K562 (cell line): ENCODE measurements around the gene SMIM41. TPM values are rescaled to one million over a fixed set of nuclear protein-coding genes. Genes with fewer than 3 reads are reported as not detected.

Source experiments
- CXXC5 ChIP-seq: fragments of 250-450 bp; sonication (Bioruptor Pico); IDR thresholded peaks from 2 replicates; pipeline ENCODE4 v1.8.0; 2022; ENCODE audit warnings: inconsistent platforms, mild to moderate bottlenecking, moderate library complexity
- MEF2A ChIP-seq: IDR thresholded peaks from 2 replicates; pipeline ENCODE4 v1.6.1; 2011; ENCODE audit warnings: low read depth, mild to moderate bottlenecking, low read length, moderate library complexity; ENCODE audit not compliant: control insufficient read depth
- MTA3 ChIP-seq: fragments of 450-650 bp; formaldehyde crosslinking; IDR thresholded peaks from 2 replicates; pipeline ENCODE4 v1.6.1; 2017; ENCODE audit warnings: mild to moderate bottlenecking, borderline replicate concordance
- NFIC ChIP-seq: fragments of 450-650 bp; IDR thresholded peaks from 2 replicates; pipeline ENCODE4 v1.6.1; 2017; ENCODE audit warnings: mild to moderate bottlenecking, inconsistent platforms
- NR4A1 ChIP-seq, 2 experiments: fragments of 250-450 bp in 1 of 2; fragments of 450-650 bp in 1 of 2; sonication (Bioruptor Pico) in 1 of 2; IDR thresholded peaks; 2 replicates each; pipeline versions ENCODE4 v1.4.0 to v1.6.1; 2016 to 2020; ENCODE audit warnings: mild to moderate bottlenecking in 2 of 2, missing compliant biosample characterization in 1 of 2, missing genetic modification characterization in 1 of 2, moderate library complexity in 1 of 2
- PCBP1 ChIP-seq: fragments of 200-400 bp; formaldehyde crosslinking; IDR thresholded peaks from 2 replicates; pipeline ENCODE4 v1.6.1; 2018; ENCODE audit warnings: mild to moderate bottlenecking, low read depth, low read length; ENCODE audit not compliant: poor library complexity, severe bottlenecking
- PRPF4 ChIP-seq: fragments of 200-400 bp; formaldehyde crosslinking; IDR thresholded peaks from one replicate; pipeline ENCODE4 v1.6.1; 2017; ENCODE audit warnings: low read length, low read depth, mild to moderate bottlenecking; ENCODE audit not compliant: insufficient read depth, poor library complexity, severe bottlenecking
- STAG1 ChIP-seq: sonication (generic); formaldehyde crosslinking; IDR thresholded peaks from 2 replicates; pipeline ENCODE4 v1.5.0; 2020; ENCODE audit warnings: missing genetic modification reagents, borderline replicate concordance
- polyA plus RNA-seq, 8 experiments: library from polyadenylated mRNA; depleted of rRNA in 4 of 8; stranded (reverse) in 5 of 8; unstranded in 3 of 8; fragments of >200 nt; fragmentation: Nextera tagmentation in 2 of 8; fragmentation: Illumina TruSeq in 1 of 8; extraction: Ambion mirVana in 2 of 8; extraction: Trizol in 1 of 8; gene quantifications; 2 replicates each; pipeline versions ENCODE4 v1.2.1 to v1.2.3, GENCODE V29; 2011 to 2014; ENCODE audit warnings: inconsistent platforms in 1 of 8, missing spikeins in 1 of 8
- total RNA-seq, 7 experiments: library from RNA; depleted of rRNA in 6 of 7; stranded (reverse); fragments of >200 nt in 6 of 7; fragmentation: Illumina TruSeq in 2 of 7; extraction: Trizol in 2 of 7; gene quantifications; 2 replicates each; pipeline versions ENCODE4 v1.2.1 to v1.2.3, GENCODE V29; 2011 to 2021; ENCODE audit warnings: low replicate concordance in 1 of 7
- TF ChIP-seq, protein P1 (sequence below): fragments of 200-800 bp; sonication (Bioruptor generic); IDR thresholded peaks from 2 replicates; pipeline ENCODE4 v1.6.1; 2017; ENCODE audit warnings: missing genetic modification characterization, missing compliant biosample characterization
- TF ChIP-seq, protein P2 (sequence below): fragments of 200-800 bp; sonication (Bioruptor generic); IDR thresholded peaks from 2 replicates; pipeline ENCODE4 v1.6.1; 2017; ENCODE audit warnings: missing genetic modification characterization, missing compliant biosample characterization
- TF ChIP-seq, protein P3 (sequence below), 3 experiments: fragments of 200-800 bp in 1 of 3; sonication (Bioruptor generic) in 1 of 3; sonication (generic) in 1 of 3; formaldehyde crosslinking in 1 of 3; IDR thresholded peaks; 2 replicates each; pipeline versions ENCODE4 v1.6.1 to v1.8.0; 2016 to 2022; ENCODE audit warnings: mild to moderate bottlenecking in 2 of 3, missing compliant biosample characterization in 2 of 3, missing genetic modification characterization in 2 of 3, missing genetic modification reagents in 1 of 3
- TF ChIP-seq, protein P4 (sequence below), 2 experiments: fragments of 450-650 bp; formaldehyde crosslinking in 1 of 2; IDR thresholded peaks; 2 replicates each; pipeline versions ENCODE4 v1.4.0 to v1.6.1; 2014 to 2020; ENCODE audit warnings: mild to moderate bottlenecking in 2 of 2, borderline replicate concordance in 1 of 2, low read depth in 1 of 2

Gene SMIM41
- total and polyA plus RNA-seq, 9 of the 15 experiments (the other 6 are each of a cell fraction or from before 2014, with no cell fraction given), result not detected

DNA sequence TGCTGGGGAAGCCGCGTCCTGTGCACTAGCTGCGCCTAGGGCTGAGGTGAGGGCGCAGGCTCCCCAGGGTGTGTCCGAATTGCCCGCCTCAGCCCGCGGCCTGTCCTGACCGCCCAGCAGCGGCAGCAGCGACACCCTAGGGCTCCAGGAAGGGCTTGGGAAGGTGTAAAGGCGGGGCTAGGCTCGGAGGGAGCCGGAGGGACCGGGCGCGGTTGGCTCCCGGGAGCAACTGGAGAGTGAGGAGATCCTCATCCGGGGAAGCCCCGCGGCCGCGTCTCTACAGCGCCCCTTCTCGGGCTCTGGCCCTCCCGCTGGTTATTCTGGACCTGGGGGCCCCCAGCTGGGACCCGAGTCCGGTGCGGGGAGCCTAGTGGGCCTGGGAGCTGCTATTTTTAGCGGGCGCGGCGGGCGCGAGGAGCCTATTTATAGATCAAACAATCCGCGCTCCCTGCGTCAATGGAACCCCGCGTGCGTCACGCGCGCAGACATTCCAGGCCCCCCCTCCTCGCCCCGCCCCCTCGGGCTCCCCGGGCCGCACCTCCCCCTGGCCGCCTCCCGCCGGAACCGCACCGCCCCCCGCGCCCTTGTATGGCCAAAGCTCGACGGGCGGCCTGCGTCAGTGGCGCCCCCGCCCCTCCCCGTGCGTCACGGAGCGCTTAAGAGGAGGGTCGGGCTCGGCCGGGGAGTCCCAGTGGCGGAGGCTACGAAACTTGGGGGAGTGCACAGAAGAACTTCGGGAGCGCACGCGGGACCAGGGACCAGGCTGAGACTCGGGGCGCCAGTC is 28.6 kb upstream of the SMIM41 start, which contains the start of gene NR4A1 (continued):
- TF ChIP-seq, protein P1, sequence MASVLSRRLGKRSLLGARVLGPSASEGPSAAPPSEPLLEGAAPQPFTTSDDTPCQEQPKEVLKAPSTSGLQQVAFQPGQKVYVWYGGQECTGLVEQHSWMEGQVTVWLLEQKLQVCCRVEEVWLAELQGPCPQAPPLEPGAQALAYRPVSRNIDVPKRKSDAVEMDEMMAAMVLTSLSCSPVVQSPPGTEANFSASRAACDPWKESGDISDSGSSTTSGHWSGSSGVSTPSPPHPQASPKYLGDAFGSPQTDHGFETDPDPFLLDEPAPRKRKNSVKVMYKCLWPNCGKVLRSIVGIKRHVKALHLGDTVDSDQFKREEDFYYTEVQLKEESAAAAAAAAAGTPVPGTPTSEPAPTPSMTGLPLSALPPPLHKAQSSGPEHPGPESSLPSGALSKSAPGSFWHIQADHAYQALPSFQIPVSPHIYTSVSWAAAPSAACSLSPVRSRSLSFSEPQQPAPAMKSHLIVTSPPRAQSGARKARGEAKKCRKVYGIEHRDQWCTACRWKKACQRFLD (CRISPR knock-in tag), result peak; percentile 68; the same call in 1 of the 2 replicates
- TF ChIP-seq NR4A1 (CRISPR knock-in tag; IDR thresholded peaks at IDR 0.05) (no peak), NR4A1 (tag; IDR thresholded peaks at IDR 0.05) (0 out of 2 replicates have a peak, but pooled peaks have one; percentile 23), PCBP1 (peak; percentile 84), CXXC5 (peak; percentile 89), PRPF4 (no peak), MEF2A (peak; percentile 96), NFIC (peak; percentile 31; the same call in 1 of the 2 replicates), STAG1 (no peak), MTA3 (peak; percentile 73)
- TF ChIP-seq, protein P2, sequence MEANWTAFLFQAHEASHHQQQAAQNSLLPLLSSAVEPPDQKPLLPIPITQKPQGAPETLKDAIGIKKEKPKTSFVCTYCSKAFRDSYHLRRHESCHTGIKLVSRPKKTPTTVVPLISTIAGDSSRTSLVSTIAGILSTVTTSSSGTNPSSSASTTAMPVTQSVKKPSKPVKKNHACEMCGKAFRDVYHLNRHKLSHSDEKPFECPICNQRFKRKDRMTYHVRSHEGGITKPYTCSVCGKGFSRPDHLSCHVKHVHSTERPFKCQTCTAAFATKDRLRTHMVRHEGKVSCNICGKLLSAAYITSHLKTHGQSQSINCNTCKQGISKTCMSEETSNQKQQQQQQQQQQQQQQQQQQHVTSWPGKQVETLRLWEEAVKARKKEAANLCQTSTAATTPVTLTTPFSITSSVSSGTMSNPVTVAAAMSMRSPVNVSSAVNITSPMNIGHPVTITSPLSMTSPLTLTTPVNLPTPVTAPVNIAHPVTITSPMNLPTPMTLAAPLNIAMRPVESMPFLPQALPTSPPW, result peak; percentile 99
- TF ChIP-seq, protein P3, sequence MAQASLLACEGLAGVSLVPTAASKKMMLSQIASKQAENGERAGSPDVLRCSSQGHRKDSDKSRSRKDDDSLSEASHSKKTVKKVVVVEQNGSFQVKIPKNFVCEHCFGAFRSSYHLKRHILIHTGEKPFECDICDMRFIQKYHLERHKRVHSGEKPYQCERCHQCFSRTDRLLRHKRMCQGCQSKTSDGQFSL (CRISPR knock-in tag; IDR thresholded peaks at IDR 0.05), result peak; percentile 68; the same call in 1 of the 2 replicates
- TF ChIP-seq, protein P3 (tag; IDR thresholded peaks at IDR 0.05), result peak in 1 of 2 experiments; percentile 81; a peak in 2 of 4 replicates
- TF ChIP-seq, protein P4, sequence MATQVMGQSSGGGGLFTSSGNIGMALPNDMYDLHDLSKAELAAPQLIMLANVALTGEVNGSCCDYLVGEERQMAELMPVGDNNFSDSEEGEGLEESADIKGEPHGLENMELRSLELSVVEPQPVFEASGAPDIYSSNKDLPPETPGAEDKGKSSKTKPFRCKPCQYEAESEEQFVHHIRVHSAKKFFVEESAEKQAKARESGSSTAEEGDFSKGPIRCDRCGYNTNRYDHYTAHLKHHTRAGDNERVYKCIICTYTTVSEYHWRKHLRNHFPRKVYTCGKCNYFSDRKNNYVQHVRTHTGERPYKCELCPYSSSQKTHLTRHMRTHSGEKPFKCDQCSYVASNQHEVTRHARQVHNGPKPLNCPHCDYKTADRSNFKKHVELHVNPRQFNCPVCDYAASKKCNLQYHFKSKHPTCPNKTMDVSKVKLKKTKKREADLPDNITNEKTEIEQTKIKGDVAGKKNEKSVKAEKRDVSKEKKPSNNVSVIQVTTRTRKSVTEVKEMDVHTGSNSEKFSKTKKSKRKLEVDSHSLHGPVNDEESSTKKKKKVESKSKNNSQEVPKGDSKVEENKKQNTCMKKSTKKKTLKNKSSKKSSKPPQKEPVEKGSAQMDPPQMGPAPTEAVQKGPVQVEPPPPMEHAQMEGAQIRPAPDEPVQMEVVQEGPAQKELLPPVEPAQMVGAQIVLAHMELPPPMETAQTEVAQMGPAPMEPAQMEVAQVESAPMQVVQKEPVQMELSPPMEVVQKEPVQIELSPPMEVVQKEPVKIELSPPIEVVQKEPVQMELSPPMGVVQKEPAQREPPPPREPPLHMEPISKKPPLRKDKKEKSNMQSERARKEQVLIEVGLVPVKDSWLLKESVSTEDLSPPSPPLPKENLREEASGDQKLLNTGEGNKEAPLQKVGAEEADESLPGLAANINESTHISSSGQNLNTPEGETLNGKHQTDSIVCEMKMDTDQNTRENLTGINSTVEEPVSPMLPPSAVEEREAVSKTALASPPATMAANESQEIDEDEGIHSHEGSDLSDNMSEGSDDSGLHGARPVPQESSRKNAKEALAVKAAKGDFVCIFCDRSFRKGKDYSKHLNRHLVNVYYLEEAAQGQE (IDR thresholded peaks at IDR 0.05; ENCODE audit: borderline replicate concordance), result peak; percentile 76
- TF ChIP-seq, protein P4 (CRISPR knock-in tag; IDR thresholded peaks at IDR 0.05; ENCODE audit: low read depth), result no peak
